ENCODE results near the gene BLOC1S3. TPM values are rescaled to one million over a fixed set of nuclear protein-coding genes. Genes with fewer than 3 reads are reported as not detected.
"Not testable (repeated sequence)": the region's sequence is repeated elsewhere in the genome, so short reads cannot be mapped to it uniquely, and the experiment has no call there.

BLOC1S3 gene
- total and polyA plus RNA-seq, 9 donors, result 1.8 to 8.4 (median 7.2) TPM

- H3K4me3 ChIP-seq (ENCODE audit: low read length), result no peak overlapping the region
- H3K27ac ChIP-seq (ENCODE audit: low read length), result no peak overlapping the region
- H3K4me1 ChIP-seq (ENCODE audit: control insufficient read depth, insufficient read depth, low read length), result peaks cover 2% of the 10 kb centered on the region
- H3K27me3 ChIP-seq (ENCODE audit: control insufficient read depth, insufficient read depth, low read length), result peaks cover 21% of the 10 kb centered on the region
- DNase-seq, result no peak
- no peaks in the 10 kb centered on the region for H3K9me3 ChIP-seq (replicated peaks; ENCODE audit: control insufficient read depth, low read depth, low read length)
- 88% methylated on average over 4 of the region's 5 CpGs for WGBS (ENCODE audit: insufficient coverage)
- H3K36me3 ChIP-seq (ENCODE audit: control insufficient read depth, insufficient read depth, low read length), result no peaks in the 10 kb centered on the region
These were observed 45.3 kb downstream of the BLOC1S3 start for GRCh38 chr19:45223879-45224278.

DNA sequence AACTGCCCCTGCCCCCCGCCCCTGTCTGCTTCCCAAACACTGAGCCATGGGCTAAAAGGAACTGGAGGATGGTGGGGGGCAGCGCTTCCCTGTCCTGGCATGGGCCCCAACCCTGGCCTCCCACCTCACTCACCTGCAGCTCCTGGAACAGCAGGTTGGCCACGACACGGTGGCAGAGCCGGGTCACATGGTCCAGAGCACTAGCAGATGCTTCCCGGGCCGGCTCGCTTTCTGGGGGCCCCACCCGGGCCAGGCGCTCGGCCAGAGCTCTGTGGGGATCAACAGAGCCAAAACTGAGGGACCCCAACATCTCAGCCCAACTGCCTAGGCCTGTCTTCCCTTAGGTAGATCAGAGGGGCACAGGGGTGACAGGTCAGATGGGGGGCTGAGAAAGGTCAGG is 46.1 kb downstream of the BLOC1S3 start:
- H3K27me3 ChIP-seq (ENCODE audit: control insufficient read depth, insufficient read depth, low read length), result peaks cover 18% of the 10 kb centered on the region
- H3K4me3 ChIP-seq (ENCODE audit: low read length), result no peak overlapping the region
- no peaks in the 10 kb centered on the region for H3K9me3 ChIP-seq (replicated peaks; ENCODE audit: control insufficient read depth, low read depth, low read length)
- DNase-seq, result no peak
- no peaks in the 10 kb centered on the region for H3K36me3 ChIP-seq (ENCODE audit: control insufficient read depth, insufficient read depth, low read length)
- no peak overlapping the region for H3K27ac ChIP-seq (ENCODE audit: low read length)
- H3K4me1 ChIP-seq (ENCODE audit: control insufficient read depth, insufficient read depth, low read length), result no peaks in the 10 kb centered on the region
- WGBS (ENCODE audit: insufficient coverage), result 38% methylated on average over 3 of the region's 11 CpGs

DNA sequence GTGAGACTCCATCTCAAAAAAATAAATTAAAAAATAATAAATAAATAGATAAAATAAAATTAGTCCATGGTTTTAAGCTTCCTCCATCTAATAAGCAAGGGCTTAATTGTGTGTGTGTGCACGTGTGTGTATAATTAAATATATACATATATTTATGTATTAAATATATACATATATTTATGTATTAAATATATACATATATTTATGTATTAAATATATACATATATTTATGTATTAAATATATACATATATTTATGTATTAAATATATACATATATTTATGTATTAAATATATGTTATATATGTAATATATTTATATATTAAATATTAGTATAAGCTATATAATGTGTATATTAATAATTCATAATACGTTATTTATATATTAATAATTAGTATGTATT is 50.5 kb downstream of the BLOC1S3 start:
- not testable (repeated sequence) for H3K36me3 ChIP-seq (ENCODE audit: control insufficient read depth, insufficient read depth, low read length); H3K9me3 ChIP-seq (replicated peaks; ENCODE audit: control insufficient read depth, low read depth, low read length); H3K4me3 ChIP-seq (ENCODE audit: low read length); H3K27ac ChIP-seq (ENCODE audit: low read length); H3K4me1 ChIP-seq (ENCODE audit: control insufficient read depth, insufficient read depth, low read length); DNase-seq
- peaks cover 25% of the 10 kb centered on the region for H3K27me3 ChIP-seq (ENCODE audit: control insufficient read depth, insufficient read depth, low read length)
- WGBS (ENCODE audit: insufficient coverage), result no CpG with 5 or more reads among the region's 2 CpGs

Other genes starting within 250 kb of the BLOC1S3 start
- not detected for gene APOC4, start 236.5 kb upstream of the BLOC1S3 start, total RNA-seq
- not detected for gene APOC4, start 236.5 kb upstream of the BLOC1S3 start, polyA plus RNA-seq (ENCODE audit: insufficient read depth in 1 of 8, insufficient read length in 8 of 8, low replicate concordance in 1 of 8)
- 0.44 TPM for gene APOC2, start 232.7 kb upstream of the BLOC1S3 start, total RNA-seq
- gene APOC2, start 232.7 kb upstream of the BLOC1S3 start, polyA plus RNA-seq (ENCODE audit: insufficient read depth in 1 of 8, insufficient read length in 8 of 8, low replicate concordance in 1 of 8), result 1 to 10 TPM in 3 of 8 donors, under 1 TPM in 2, not detected in 3; 0.33 to 8.8 (median 4.5) TPM
- gene CLPTM1, start 223.4 kb upstream of the BLOC1S3 start, total RNA-seq, result 18.7 TPM
- 10 to 100 TPM; 45.7 to 64.6 (median 57.2) TPM for gene CLPTM1, start 223.4 kb upstream of the BLOC1S3 start, polyA plus RNA-seq (ENCODE audit: insufficient read depth in 1 of 8, insufficient read length in 8 of 8, low replicate concordance in 1 of 8)
- 2.0 TPM for gene RELB, start 177.3 kb upstream of the BLOC1S3 start, total RNA-seq
- 1 to 10 TPM; 3.8 to 6.0 (median 5.3) TPM for gene RELB, start 177.3 kb upstream of the BLOC1S3 start, polyA plus RNA-seq (ENCODE audit: insufficient read depth in 1 of 8, insufficient read length in 8 of 8, low replicate concordance in 1 of 8)
- 22.8 TPM for gene CLASRP, start 139.7 kb upstream of the BLOC1S3 start, total RNA-seq
- 10 to 100 TPM; 38.2 to 56.2 (median 45.6) TPM for gene CLASRP, start 139.7 kb upstream of the BLOC1S3 start, polyA plus RNA-seq (ENCODE audit: insufficient read depth in 1 of 8, insufficient read length in 8 of 8, low replicate concordance in 1 of 8)
- gene ZNF296, start 102.3 kb upstream of the BLOC1S3 start, total RNA-seq, result 0.13 TPM
- 1 to 10 TPM in 3 of 8 donors, under 1 TPM in 5; 0.29 to 1.5 (median 0.80) TPM for gene ZNF296, start 102.3 kb upstream of the BLOC1S3 start, polyA plus RNA-seq (ENCODE audit: insufficient read depth in 1 of 8, insufficient read length in 8 of 8, low replicate concordance in 1 of 8)
- gene GEMIN7, start 99.5 kb upstream of the BLOC1S3 start, total RNA-seq, result 13.8 TPM
- gene GEMIN7, start 99.5 kb upstream of the BLOC1S3 start, polyA plus RNA-seq (ENCODE audit: insufficient read depth in 1 of 8, insufficient read length in 8 of 8, low replicate concordance in 1 of 8), result 10 to 100 TPM; 19.9 to 25.3 (median 21.8) TPM
- 20.4 TPM for gene PPP1R37, start 85.6 kb upstream of the BLOC1S3 start, total RNA-seq
- 10 to 100 TPM; 19.4 to 29.3 (median 24.7) TPM for gene PPP1R37, start 85.6 kb upstream of the BLOC1S3 start, polyA plus RNA-seq (ENCODE audit: insufficient read depth in 1 of 8, insufficient read length in 8 of 8, low replicate concordance in 1 of 8)
- 0.13 TPM for gene NKPD1, start 17.8 kb upstream of the BLOC1S3 start, total RNA-seq
- under 1 TPM; 0.12 to 0.38 (median 0.17) TPM for gene NKPD1, start 17.8 kb upstream of the BLOC1S3 start, polyA plus RNA-seq (ENCODE audit: insufficient read depth in 1 of 8, insufficient read length in 8 of 8, low replicate concordance in 1 of 8)
- gene TRAPPC6A, start 547 bp upstream of the BLOC1S3 start, total RNA-seq, result 18.4 TPM
- gene TRAPPC6A, start 547 bp upstream of the BLOC1S3 start, polyA plus RNA-seq (ENCODE audit: insufficient read depth in 1 of 8, insufficient read length in 8 of 8, low replicate concordance in 1 of 8), result 10 to 100 TPM; 18.4 to 31.6 (median 25.1) TPM
- gene EXOC3L2, start 66.6 kb downstream of the BLOC1S3 start, total RNA-seq, result 1.9 TPM
- 1 to 10 TPM in 7 of 8 donors, under 1 TPM in 1; 0.93 to 2.0 (median 1.6) TPM for gene EXOC3L2, start 66.6 kb downstream of the BLOC1S3 start, polyA plus RNA-seq (ENCODE audit: insufficient read depth in 1 of 8, insufficient read length in 8 of 8, low replicate concordance in 1 of 8)
- gene MARK4, start 72.5 kb downstream of the BLOC1S3 start, total RNA-seq, result 11.1 TPM
- gene MARK4, start 72.5 kb downstream of the BLOC1S3 start, polyA plus RNA-seq (ENCODE audit: insufficient read depth in 1 of 8, insufficient read length in 8 of 8, low replicate concordance in 1 of 8), result 10 to 100 TPM; 29.0 to 38.9 (median 35.8) TPM
- gene CKM, start 144.1 kb downstream of the BLOC1S3 start, total RNA-seq, result 2,005 TPM
- gene CKM, start 144.1 kb downstream of the BLOC1S3 start, polyA plus RNA-seq (ENCODE audit: insufficient read depth in 1 of 8, insufficient read length in 8 of 8, low replicate concordance in 1 of 8), result 1,000 to 10,000 TPM; 1,629 to 3,729 (median 3,028) TPM
- 0.09 TPM for gene KLC3, start 162.0 kb downstream of the BLOC1S3 start, total RNA-seq
- gene KLC3, start 162.0 kb downstream of the BLOC1S3 start, polyA plus RNA-seq (ENCODE audit: insufficient read depth in 1 of 8, insufficient read length in 8 of 8, low replicate concordance in 1 of 8), result 1 to 10 TPM in 1 of 8 donors, under 1 TPM in 6, not detected in 1; 0.14 to 5.9 (median 0.28) TPM
- gene ERCC2, start 191.8 kb downstream of the BLOC1S3 start, total RNA-seq, result 6.6 TPM
- gene ERCC2, start 191.8 kb downstream of the BLOC1S3 start, polyA plus RNA-seq (ENCODE audit: insufficient read depth in 1 of 8, insufficient read length in 8 of 8, low replicate concordance in 1 of 8), result 10 to 100 TPM; 13.5 to 19.9 (median 15.3) TPM
- 1.7 TPM for gene PPP1R13L, start 226.3 kb downstream of the BLOC1S3 start, total RNA-seq
- 1 to 10 TPM; 2.7 to 8.4 (median 3.5) TPM for gene PPP1R13L, start 226.3 kb downstream of the BLOC1S3 start, polyA plus RNA-seq (ENCODE audit: insufficient read depth in 1 of 8, insufficient read length in 8 of 8, low replicate concordance in 1 of 8)
- 7.7 TPM for gene POLR1G, start 227.9 kb downstream of the BLOC1S3 start, total RNA-seq
- 1 to 10 TPM; 4.4 to 8.9 (median 6.2) TPM for gene POLR1G, start 227.9 kb downstream of the BLOC1S3 start, polyA plus RNA-seq (ENCODE audit: insufficient read depth in 1 of 8, insufficient read length in 8 of 8, low replicate concordance in 1 of 8)
- gene ERCC1, start 245.1 kb downstream of the BLOC1S3 start, total RNA-seq, result 98.8 TPM
- 100 to 1,000 TPM in 2 of 8 donors, 10 to 100 TPM in 6; 81.8 to 110 (median 88.0) TPM for gene ERCC1, start 245.1 kb downstream of the BLOC1S3 start, polyA plus RNA-seq (ENCODE audit: insufficient read depth in 1 of 8, insufficient read length in 8 of 8, low replicate concordance in 1 of 8)